ENCODE results near the gene GUK1. TPM values are rescaled to one million over a fixed set of nuclear protein-coding genes. Genes with fewer than 3 reads are reported as not detected.
A peak's percentile ranks its signal among the peaks of the same experiment; 100 is the strongest.

GUK1 gene
- total RNA-seq, 2 donors from 2014 or later, result 178 to 221 TPM

- no peaks in the 10 kb centered on the region for H3K36me3 ChIP-seq
- no peak overlapping the region for H3K4me3 ChIP-seq
- TF ChIP-seq CTCF (IDR thresholded peaks at IDR 0.05), result no peak
- DNase-seq, result no peak
- H3K27me3 ChIP-seq, result no peaks in the 10 kb centered on the region
- H3K9ac ChIP-seq (ENCODE audit: low read depth in 2 of 2, low read length in 2 of 2), result peak overlapping the region in 1 of 2 donors; percentile 12
- H3K9me3 ChIP-seq, result no peaks in the 10 kb centered on the region
- H3K27ac ChIP-seq, result no peak overlapping the region
- intact Hi-C loops (cut with DNase I), result no loop called here
- no peaks in the 10 kb centered on the region for H3K4me1 ChIP-seq
These were observed 14.8 kb downstream of the GUK1 start for GRCh38 chr1:228154670-228155571.

GRCh38 chr1:228155596-228156514, 15.8 kb downstream of the GUK1 start:
- H3K4me1 ChIP-seq, result no peaks in the 10 kb centered on the region
- no peaks in the 10 kb centered on the region for H3K9me3 ChIP-seq
- no peak for DNase-seq
- no peak overlapping the region for H3K4me3 ChIP-seq
- no peak overlapping the region for H3K27ac ChIP-seq
- no peak overlapping the region for H3K9ac ChIP-seq (ENCODE audit: low read depth in 2 of 2, low read length in 2 of 2)
- H3K27me3 ChIP-seq, result no peaks in the 10 kb centered on the region
- H3K36me3 ChIP-seq, result no peaks in the 10 kb centered on the region
- intact Hi-C loops (cut with DNase I), result no loop called here
- no peak for TF ChIP-seq CTCF (IDR thresholded peaks at IDR 0.05)

- DNase-seq, result no peak
These were observed 16.4 kb downstream of the GUK1 start for GRCh38 chr1:228156515-228156881.

GRCh38 chr1:228156941-228157728, 17.1 kb downstream of the GUK1 start:
- H3K27ac ChIP-seq, result no peak overlapping the region
- no peaks in the 10 kb centered on the region for H3K4me1 ChIP-seq
- H3K36me3 ChIP-seq, result no peaks in the 10 kb centered on the region
- no peak overlapping the region for H3K9ac ChIP-seq (ENCODE audit: low read depth in 2 of 2, low read length in 2 of 2)
- no peaks in the 10 kb centered on the region for H3K27me3 ChIP-seq
- no peak for TF ChIP-seq CTCF (IDR thresholded peaks at IDR 0.05)
- no peaks in the 10 kb centered on the region for H3K9me3 ChIP-seq
- intact Hi-C loops (cut with DNase I), result no loop called here
- DNase-seq, result no peak
- H3K4me3 ChIP-seq, result no peak overlapping the region

More at GRCh38 chr1:228156515-228156881, 16.4 kb downstream of the GUK1 start:
- Histone ChIP-seq H3K27ac (no peak overlapping the region), H3K36me3 (no peaks in the 10 kb centered on the region), H3K4me3 (no peak overlapping the region), H3K9me3 (no peaks in the 10 kb centered on the region), H3K27me3 (no peaks in the 10 kb centered on the region), H3K4me1 (no peaks in the 10 kb centered on the region), H3K9ac (ENCODE audit: low read depth in 2 of 2, low read length in 2 of 2) (no peak overlapping the region)
- intact Hi-C loops (cut with DNase I), result no loop called here
- TF ChIP-seq CTCF (IDR thresholded peaks at IDR 0.05), result no peak

GRCh38 chr1:228157729-228158126, 17.6 kb downstream of the GUK1 start:
- intact Hi-C loops (cut with DNase I), result no loop called here
- Histone ChIP-seq H3K27ac (no peak overlapping the region), H3K4me1 (no peaks in the 10 kb centered on the region), H3K9me3 (no peaks in the 10 kb centered on the region), H3K27me3 (no peaks in the 10 kb centered on the region), H3K9ac (ENCODE audit: low read depth in 2 of 2, low read length in 2 of 2) (no peak overlapping the region), H3K4me3 (no peak overlapping the region), H3K36me3 (no peaks in the 10 kb centered on the region)
- DNase-seq, result no peak
- no peak for TF ChIP-seq CTCF (IDR thresholded peaks at IDR 0.05)

All from colonic mucosa (tissue), 4 donors.